Measurements from ENCODE around the gene MBD3L1.

GRCh38 chr19:8850488-8850887 lies 18.3 kb downstream of the MBD3L1 start:
- TF ChIP-seq EZH2 (IDR thresholded peaks at IDR 0.05) (no peak), POLR2AphosphoS5 (IDR thresholded peaks at IDR 0.05; ENCODE audit: borderline replicate concordance, low read depth, low read length) (no peak), FOXP2 (optimal IDR thresholded peaks at IDR 0.05; ENCODE audit: control extremely low read depth, extremely low read length, insufficient read depth) (no peak)

Data from SK-N-MC (cell line).